Measurements from ENCODE around the gene ZDHHC14. TPM values are rescaled to one million over a fixed set of nuclear protein-coding genes. Genes with fewer than 3 reads are reported as not detected.
"Not testable (repeated sequence)": the region's sequence is repeated elsewhere in the genome, so short reads cannot be mapped to it uniquely, and the experiment has no call there.

Gene ZDHHC14
- total RNA-seq = 10 to 100 TPM in 1 of 2 experiments, 1 to 10 TPM in 1; 7.9 to 32.7 TPM

- Mint-ChIP-seq H3K9me3 (ENCODE audit: low read depth) (no peaks in the 10 kb centered on the region), H3K4me3 (peak within 1 kb of the TSS; percentile 82), H3K27me3 (peaks cover 2% of the 10 kb centered on the region), H3K36me3 (peaks cover 9% of the 10 kb centered on the region), H3K4me1 (peaks cover 31% of the 10 kb centered on the region), H3K27ac (peak within 1 kb of the TSS; percentile 80)
- DNase-seq = peak; percentile 92
- CTCF ChIA-PET = interaction anchor here (1.0 to 1.7 kb wide), 5 partner anchors 56 to 288 kb away, joined by 3 to 7 read pairs (median 3); no protein-coding TSS in a partner anchor
- ATAC-seq = peak; percentile 85
Observed at GRCh38 chr6:157380779-157381561, at the start of gene ZDHHC14. Gene ZDHHC14 (plus strand): TSS chr6:157381190.

DNA sequence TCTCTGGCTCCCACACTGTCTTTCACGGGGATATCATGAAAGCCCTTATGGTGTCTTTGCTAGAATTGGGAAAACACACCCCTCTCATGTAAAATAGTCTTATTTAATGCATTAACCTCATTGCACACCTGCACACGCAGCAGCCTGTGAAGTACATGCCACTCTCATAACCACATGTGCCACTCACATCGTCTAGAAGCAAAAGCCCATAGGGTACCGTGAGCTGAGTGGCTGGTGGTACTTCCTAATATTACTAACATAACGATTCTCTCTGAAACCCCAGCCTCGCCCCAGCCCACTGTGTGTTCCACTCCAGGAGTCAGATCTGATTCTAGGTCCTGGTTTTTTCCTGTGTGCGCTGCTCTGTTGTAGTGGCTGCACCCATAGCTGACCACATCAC, 48.2 kb upstream of the ZDHHC14 start:
- H3K9me3 Mint-ChIP-seq (ENCODE audit: low read depth) = no peaks in the 10 kb centered on the region
- no peak overlapping the region for H3K4me3 Mint-ChIP-seq
- H3K4me1 Mint-ChIP-seq = peaks cover 9% of the 10 kb centered on the region
- ATAC-seq (no peak), DNase-seq (no peak)
- H3K36me3 Mint-ChIP-seq = no peaks in the 10 kb centered on the region
- H3K27me3 Mint-ChIP-seq = peaks cover 69% of the 10 kb centered on the region
- H3K27ac Mint-ChIP-seq = no peak overlapping the region
- CTCF ChIA-PET = interaction anchor here (0.8 to 6.8 kb wide), 4 partner anchors 8 to 335 kb away, joined by 3 to 62 read pairs (median 20); partner anchors contain the start of gene TMEM242

GRCh38 chr6:157333537-157333936, 47.5 kb upstream of the ZDHHC14 start:
- no peak overlapping the region for H3K27ac Mint-ChIP-seq
- peaks cover 66% of the 10 kb centered on the region for H3K27me3 Mint-ChIP-seq
- no peak overlapping the region for H3K4me3 Mint-ChIP-seq

GRCh38 chr6:157333956-157334355, 47.0 kb upstream of the ZDHHC14 start:
- Mint-ChIP-seq H3K9me3 (ENCODE audit: low read depth) (no peaks in the 10 kb centered on the region), H3K27ac (no peak overlapping the region), H3K27me3 (peaks cover 65% of the 10 kb centered on the region), H3K4me3 (no peak overlapping the region), H3K36me3 (no peaks in the 10 kb centered on the region), H3K4me1 (no peaks in the 10 kb centered on the region)
- ATAC-seq = no peak
- CTCF ChIA-PET = interaction anchor here (0.6 to 6.8 kb wide), 5 partner anchors 10 to 333 kb away, joined by 3 to 62 read pairs (median 3); partner anchors contain the start of gene TMEM242
- no peak for DNase-seq

More at GRCh38 chr6:157333537-157333936, 47.5 kb upstream of the ZDHHC14 start:
- CTCF ChIA-PET = interaction anchor here (0.8 to 6.8 kb wide), 4 partner anchors 9 to 333 kb away, joined by 3 to 62 read pairs (median 20); partner anchors contain the start of gene TMEM242
- peaks cover 3% of the 10 kb centered on the region for H3K4me1 Mint-ChIP-seq
- ATAC-seq = no peak
- H3K9me3 Mint-ChIP-seq (ENCODE audit: low read depth) = no peaks in the 10 kb centered on the region
- DNase-seq = no peak
- H3K36me3 Mint-ChIP-seq = no peaks in the 10 kb centered on the region

DNA sequence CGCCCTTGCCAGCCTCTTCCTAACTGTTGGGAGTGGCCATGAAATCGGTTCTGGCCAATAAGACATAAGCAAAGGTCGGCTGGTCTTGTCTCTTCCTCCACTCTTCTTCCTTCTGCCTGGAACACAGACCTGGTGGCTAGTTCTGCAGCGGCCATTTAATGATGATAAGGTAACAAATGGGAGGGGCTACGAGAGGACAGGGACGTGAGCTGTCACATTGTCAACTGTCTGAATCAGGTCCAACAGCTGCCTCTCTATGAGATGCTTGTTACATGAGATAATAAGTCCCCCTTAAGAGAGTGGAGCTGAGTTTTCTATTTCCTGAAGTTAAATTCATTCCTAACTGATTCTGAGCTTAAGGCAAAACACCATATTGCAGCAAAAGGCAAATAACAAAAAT, 45.2 kb upstream of the ZDHHC14 start:
- Mint-ChIP-seq H3K4me3 (no peak overlapping the region), H3K36me3 (no peaks in the 10 kb centered on the region), H3K4me1 (no peaks in the 10 kb centered on the region), H3K27me3 (peaks cover 61% of the 10 kb centered on the region), H3K27ac (no peak overlapping the region), H3K9me3 (ENCODE audit: low read depth) (no peaks in the 10 kb centered on the region)
- DNase-seq (no peak), ATAC-seq (no peak)
- CTCF ChIA-PET = interaction anchor here (1.3 to 6.8 kb wide), 3 partner anchors 8 to 20 kb away, joined by 4 to 62 read pairs (median 37); partner anchors contain the start of gene TMEM242

- H3K27ac Mint-ChIP-seq; H3K4me1 Mint-ChIP-seq; ATAC-seq; H3K4me3 Mint-ChIP-seq; H3K9me3 Mint-ChIP-seq (ENCODE audit: low read depth); H3K36me3 Mint-ChIP-seq; DNase-seq: not testable (repeated sequence)
- H3K27me3 Mint-ChIP-seq = peaks cover 64% of the 10 kb centered on the region
- CTCF ChIA-PET = interaction anchor here (0.5 to 6.8 kb wide), 5 partner anchors 12 to 419 kb away, joined by 3 to 62 read pairs (median 6); partner anchors contain the start of gene TMEM242
Observed at GRCh38 chr6:157337276-157337675, 43.7 kb upstream of the ZDHHC14 start.

DNA sequence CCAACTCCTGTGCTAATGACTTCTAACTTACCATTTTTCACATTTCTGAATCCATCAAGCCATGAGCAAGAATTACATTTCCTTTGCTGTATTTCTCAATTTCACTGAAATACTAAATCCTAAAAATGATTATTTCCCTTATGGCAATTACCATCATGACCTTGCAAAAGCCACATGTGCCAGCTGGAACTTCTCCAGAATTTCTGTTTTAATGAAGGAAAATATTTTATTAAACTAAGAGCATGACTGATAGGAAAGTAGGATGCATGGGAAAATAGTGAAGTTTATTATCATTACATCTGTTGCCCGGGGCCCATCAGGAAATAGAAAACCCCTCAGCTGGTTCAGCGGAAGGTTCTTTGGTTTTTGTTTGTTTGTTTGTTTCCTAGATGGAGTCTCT, 43.2 kb upstream of the ZDHHC14 start:
- CTCF ChIA-PET = interaction anchor here (1.5 to 6.8 kb wide), 3 partner anchors 13 to 419 kb away, joined by 4 to 62 read pairs (median 6); partner anchors contain the start of gene TMEM242
- no peaks in the 10 kb centered on the region for H3K36me3 Mint-ChIP-seq
- no peak overlapping the region for H3K4me3 Mint-ChIP-seq
- no peaks in the 10 kb centered on the region for H3K4me1 Mint-ChIP-seq
- no peaks in the 10 kb centered on the region for H3K9me3 Mint-ChIP-seq (ENCODE audit: low read depth)
- H3K27ac Mint-ChIP-seq = no peak overlapping the region
- ATAC-seq = no peak
- no peak for DNase-seq
- peaks cover 64% of the 10 kb centered on the region for H3K27me3 Mint-ChIP-seq

DNA sequence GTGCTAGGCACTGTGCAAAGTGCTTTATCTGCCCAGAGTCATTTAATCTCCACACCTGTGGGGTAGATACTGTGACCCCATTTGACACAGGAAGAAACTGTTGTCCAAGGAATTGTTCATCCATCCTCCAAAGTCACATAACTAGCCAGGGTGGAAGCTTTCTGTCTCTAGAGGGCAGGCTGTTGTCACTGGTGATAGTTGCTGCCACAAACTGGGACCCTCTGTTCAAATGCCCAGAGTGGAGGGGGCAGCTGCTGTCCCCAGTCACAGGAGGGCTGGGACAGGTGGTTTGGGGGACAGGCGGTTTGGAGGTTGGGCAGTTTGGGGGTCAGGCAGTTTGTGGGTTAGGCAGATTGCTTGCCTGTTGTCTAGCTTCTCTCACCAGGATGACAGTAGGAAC, 41.6 kb upstream of the ZDHHC14 start:
- no peaks in the 10 kb centered on the region for H3K9me3 Mint-ChIP-seq (ENCODE audit: low read depth)
- no peak for DNase-seq
- H3K36me3 Mint-ChIP-seq = no peaks in the 10 kb centered on the region
- CTCF ChIA-PET = interaction anchor here (0.6 kb wide), 2 partner anchors 25 to 256 kb away, joined by 3 read pairs; no protein-coding TSS in a partner anchor
- no peak overlapping the region for H3K27ac Mint-ChIP-seq
- H3K4me1 Mint-ChIP-seq = no peaks in the 10 kb centered on the region
- H3K27me3 Mint-ChIP-seq = peaks cover 58% of the 10 kb centered on the region
- H3K4me3 Mint-ChIP-seq = no peak overlapping the region
- no peak for ATAC-seq

- DNase-seq (no peak), ATAC-seq (no peak)
- no peak overlapping the region for H3K4me3 Mint-ChIP-seq
- H3K36me3 Mint-ChIP-seq = no peaks in the 10 kb centered on the region
- CTCF ChIA-PET = interaction anchor here (0.8 to 1.3 kb wide), 2 partner anchors 8 to 12 kb away, joined by 3 to 4 read pairs; no protein-coding TSS in a partner anchor
- H3K27me3 Mint-ChIP-seq = peaks cover 71% of the 10 kb centered on the region
- H3K4me1 Mint-ChIP-seq = no peaks in the 10 kb centered on the region
- no peaks in the 10 kb centered on the region for H3K9me3 Mint-ChIP-seq (ENCODE audit: low read depth)
- no peak overlapping the region for H3K27ac Mint-ChIP-seq
Observed at GRCh38 chr6:157343732-157344131, 37.3 kb upstream of the ZDHHC14 start.

- ATAC-seq = no peak
- Mint-ChIP-seq H3K4me3 (no peak overlapping the region), H3K9me3 (ENCODE audit: low read depth) (no peaks in the 10 kb centered on the region), H3K27ac (no peak overlapping the region), H3K36me3 (no peaks in the 10 kb centered on the region), H3K27me3 (peaks cover 72% of the 10 kb centered on the region), H3K4me1 (no peaks in the 10 kb centered on the region)
- DNase-seq = no peak
- CTCF ChIA-PET = no interaction called here
Observed at GRCh38 chr6:157346373-157346772, 34.6 kb upstream of the ZDHHC14 start.

DNA sequence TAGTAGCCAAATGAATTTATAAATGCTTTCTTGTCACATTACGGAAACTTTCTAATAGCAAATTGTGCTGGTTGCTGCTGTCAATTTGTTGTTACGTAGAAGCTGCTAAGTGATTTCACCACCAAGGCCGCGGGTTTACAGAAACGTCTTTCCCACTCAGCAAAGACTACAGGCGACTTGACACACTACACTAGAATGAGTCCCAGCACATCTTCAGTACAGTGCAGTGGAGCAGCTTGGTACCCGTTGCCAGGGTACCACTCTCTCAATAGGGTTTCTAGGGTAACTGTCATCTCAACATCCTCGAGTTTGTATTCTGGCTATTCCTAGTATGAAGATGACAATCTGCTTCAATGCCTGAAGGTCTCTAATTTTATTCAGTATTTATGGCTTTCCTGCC, 22.7 kb upstream of the ZDHHC14 start:
- Mint-ChIP-seq H3K27me3 (peaks cover 26% of the 10 kb centered on the region), H3K4me1 (no peaks in the 10 kb centered on the region), H3K4me3 (no peak overlapping the region), H3K27ac (no peak overlapping the region), H3K9me3 (ENCODE audit: low read depth) (no peaks in the 10 kb centered on the region), H3K36me3 (peaks cover 1% of the 10 kb centered on the region)
- ATAC-seq (no peak), DNase-seq (no peak)
- CTCF ChIA-PET = interaction anchor here (0.6 kb wide), 1 partner anchor 64 kb away, joined by 5 read pairs; no protein-coding TSS in a partner anchor

GRCh38 chr6:157361886-157362285, 19.1 kb upstream of the ZDHHC14 start:
- Mint-ChIP-seq H3K4me3 (no peak overlapping the region), H3K4me1 (no peaks in the 10 kb centered on the region), H3K27me3 (peaks cover 23% of the 10 kb centered on the region), H3K27ac (no peak overlapping the region), H3K36me3 (no peaks in the 10 kb centered on the region), H3K9me3 (ENCODE audit: low read depth) (no peaks in the 10 kb centered on the region)
- no peak for ATAC-seq
- CTCF ChIA-PET = no interaction called here
- no peak for DNase-seq

DNA sequence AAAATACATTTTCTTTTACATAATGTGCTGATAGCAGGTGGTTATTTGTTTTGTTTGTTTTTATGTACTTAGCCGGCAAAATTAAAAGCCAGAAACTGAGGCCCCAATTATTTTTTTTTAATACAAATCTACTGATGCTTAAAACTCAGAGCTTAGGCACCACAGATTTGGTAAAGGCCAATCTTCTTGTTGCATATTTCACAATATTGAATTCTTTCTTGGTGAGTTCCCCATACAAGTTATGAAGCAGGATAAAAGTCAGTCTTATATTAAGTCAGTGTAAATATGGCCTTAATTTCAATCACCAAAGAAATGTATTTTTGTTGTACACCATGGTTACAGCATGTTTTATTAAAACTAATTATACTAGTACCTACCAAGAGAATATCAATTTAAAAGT, 16.3 kb upstream of the ZDHHC14 start:
- CTCF ChIA-PET = no interaction called here
- DNase-seq = no peak
- Mint-ChIP-seq H3K27ac (no peak overlapping the region), H3K9me3 (ENCODE audit: low read depth) (no peaks in the 10 kb centered on the region), H3K4me1 (peaks cover 11% of the 10 kb centered on the region), H3K4me3 (no peak overlapping the region), H3K27me3 (peaks cover 37% of the 10 kb centered on the region), H3K36me3 (no peaks in the 10 kb centered on the region)
- ATAC-seq = no peak

DNA sequence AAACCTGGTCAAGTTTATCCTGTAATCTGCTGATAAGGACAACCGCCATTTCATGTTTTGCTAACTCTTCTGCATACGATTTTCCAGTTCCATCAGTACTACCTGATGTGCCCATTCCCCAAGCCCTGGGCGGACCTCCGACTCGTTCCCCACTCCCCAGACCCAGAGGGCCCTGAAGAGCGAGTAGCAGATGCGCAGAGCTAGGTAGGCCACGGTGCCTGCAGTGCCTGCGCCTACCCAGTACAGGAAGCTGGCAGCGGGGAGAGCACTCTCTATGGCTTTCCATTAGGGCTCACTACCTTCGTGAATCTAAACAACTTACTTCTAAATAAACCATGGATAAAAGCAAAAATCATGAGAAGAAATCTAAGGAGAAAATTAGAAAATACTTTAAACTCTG, 14.3 kb upstream of the ZDHHC14 start:
- H3K9me3 Mint-ChIP-seq (ENCODE audit: low read depth) = no peaks in the 10 kb centered on the region
- CTCF ChIA-PET = no interaction called here
- no peaks in the 10 kb centered on the region for H3K36me3 Mint-ChIP-seq
- peaks cover 15% of the 10 kb centered on the region for H3K4me1 Mint-ChIP-seq
- ATAC-seq = no peak
- peaks cover 48% of the 10 kb centered on the region for H3K27me3 Mint-ChIP-seq
- DNase-seq = no peak
- no peak overlapping the region for H3K4me3 Mint-ChIP-seq
- no peak overlapping the region for H3K27ac Mint-ChIP-seq

Data from activated CD8-positive, alpha-beta memory T cell treated with anti-CD3 and anti-CD28 coated beads, Interleukin-2, amount 10 ng/mL, durations not matched to agents 7 days and 5 days (primary cell).